HepG2 (cell line): ENCODE measurements around the gene ACSL6. TPM values are rescaled to one million over a fixed set of nuclear protein-coding genes. Genes with fewer than 3 reads are reported as not detected.

Experiments
- ATAC-seq: fragments of 200-7000 bp; cut with Tn5 transposase; 3 replicates; pipeline ENCODE4 v1.9.1; 2020; ENCODE audit warnings: mild to moderate bottlenecking, moderate library complexity
- BruUV-seq: library from RNA; stranded (reverse); fragments of 400-500 nt; replicated peaks from 2 replicates; lab custom pipeline; 2021; lab: Mats Ljungman, UMichigan
- CTCF ChIA-PET: fragments of 300-600 bp; formaldehyde crosslinking; extraction: SDS; loops from one replicate; lab custom pipeline; 2021; ENCODE audit warnings: low total read pairs, inconsistent platforms, low intra/inter-chr PET ratio; lab: Yijun Ruan, JAX
- POLR2A ChIA-PET: fragments of 350-600 bp; sonication (Branson Sonifier 250); formaldehyde crosslinking; loops from one replicate; lab custom pipeline; 2020; ENCODE audit warnings: antibody characterized with exemption, inconsistent platforms; lab: Yijun Ruan, JAX
- DNase-seq: peaks from one replicate; pipeline ENCODE4 v3.0.0-alpha.2; 2015; ENCODE audit warnings: low spot score
- FAIRE-seq: peaks from 3 replicates; lab custom pipeline; 2011; peaks lifted over from hg19 to GRCh38; lab: Jason Lieb, UNC
- H2AFZ ChIP-seq: one replicate; pipeline ENCODE4 v1.6.1; 2011; ENCODE audit warnings: low read length, inconsistent platforms
- H3K27ac ChIP-seq: fragments of 300-600 bp; 3 replicates; pipeline ENCODE4 v1.8.0; 2011; ENCODE audit warnings: mixed run types, mild to moderate bottlenecking, mixed read lengths, low read length, inconsistent platforms; ENCODE audit not compliant: insufficient read depth; ENCODE audit errors: extremely low read length
- H3K27me3 ChIP-seq, 2 experiments: fragments of 200-600 bp in 1 of 2; 2 replicates in 1 of 2; 3 replicates in 1 of 2; pipeline versions ENCODE4 v1.6.0 to v1.8.0; 2011; ENCODE audit warnings: low read length in 2 of 2, mild to moderate bottlenecking in 2 of 2, moderate library complexity in 2 of 2, inconsistent platforms in 1 of 2; ENCODE audit not compliant: insufficient read depth in 2 of 2, control insufficient read depth in 1 of 2
- H3K36me3 ChIP-seq, 2 experiments: fragments of 200-600 bp in 1 of 2; replicated peaks in 1 of 2; 2 replicates in 1 of 2; 3 replicates in 1 of 2; pipeline versions ENCODE4 v1.5.1 to v1.8.0; 2011; ENCODE audit warnings: low read length in 2 of 2, inconsistent platforms in 1 of 2; ENCODE audit not compliant: insufficient read depth in 2 of 2, control insufficient read depth in 1 of 2
- H3K4me1 ChIP-seq: 2 replicates; pipeline ENCODE4 v1.5.1; 2012; ENCODE audit warnings: low read length, inconsistent platforms; ENCODE audit not compliant: insufficient read depth
- H3K4me2 ChIP-seq: 2 replicates; pipeline ENCODE4 v1.6.0; 2011; ENCODE audit warnings: low read depth, low read length, inconsistent platforms
- H3K4me3 ChIP-seq, 3 experiments: fragments of 200-600 bp in 1 of 3; sonication (generic), shearing (Covaris generic) in 1 of 3; replicated peaks in 1 of 3; 2 replicates each; pipeline ENCODE4 v1.5.1; 2011 to 2016; ENCODE audit warnings: low read length in 3 of 3, inconsistent platforms in 2 of 3, low read depth in 2 of 3, mild to moderate bottlenecking in 2 of 3, control low read depth in 1 of 3, mixed read lengths in 1 of 3; ENCODE audit not compliant: insufficient read depth in 1 of 3
- H3K79me2 ChIP-seq: one replicate; pipeline ENCODE4 v1.6.1; 2011; ENCODE audit warnings: low read length, inconsistent platforms; ENCODE audit not compliant: insufficient read depth
- H3K9ac ChIP-seq: 2 replicates; pipeline ENCODE4 v1.6.0; 2011; ENCODE audit warnings: mild to moderate bottlenecking, low read depth, low read length, inconsistent platforms; ENCODE audit not compliant: insufficient read depth
- H3K9me3 ChIP-seq: 2 replicates; pipeline ENCODE4 v1.5.1; 2012; ENCODE audit warnings: mild to moderate bottlenecking, low read length
- H4K20me1 ChIP-seq: 2 replicates; pipeline ENCODE4 v1.6.0; 2011; ENCODE audit warnings: inconsistent platforms, mild to moderate bottlenecking, low read length, moderate library complexity; ENCODE audit not compliant: insufficient read depth
- ADNP ChIP-seq: sonication (generic); formaldehyde crosslinking; IDR thresholded peaks from 2 replicates; pipeline ENCODE4 v1.4.0; 2020; ENCODE audit warnings: missing genetic modification reagents
- CCDC6 ChIP-seq: sonication (generic); formaldehyde crosslinking; IDR thresholded peaks from 2 replicates; pipeline ENCODE4 v1.8.1; 2022; ENCODE audit warnings: mild to moderate bottlenecking, missing genetic modification reagents, moderate library complexity
- FOSL2 ChIP-seq: sonication (generic); formaldehyde crosslinking; IDR thresholded peaks from 2 replicates; pipeline ENCODE4 v1.4.0; 2020; ENCODE audit warnings: missing genetic modification reagents
- KDM1A ChIP-seq: IDR thresholded peaks from 2 replicates; pipeline ENCODE4 v1.6.1; 2016; ENCODE audit warnings: missing compliant biosample characterization
- MLX ChIP-seq: IDR thresholded peaks from 2 replicates; pipeline ENCODE4 v1.6.1; 2016
- POGZ ChIP-seq: sonication (generic); formaldehyde crosslinking; IDR thresholded peaks from 2 replicates; pipeline ENCODE4 v1.4.0; 2020; ENCODE audit warnings: mild to moderate bottlenecking, missing genetic modification reagents
- POLR2AphosphoS5 ChIP-seq: IDR thresholded peaks from 2 replicates; pipeline ENCODE4 v1.6.1; 2012; ENCODE audit warnings: low read depth, low read length
- RCOR2 ChIP-seq: IDR thresholded peaks from 2 replicates; pipeline ENCODE4 v1.6.1; 2016; ENCODE audit warnings: missing biosample characterization, missing genetic modification reagents
- ZFP91 ChIP-seq: sonication (generic); formaldehyde crosslinking; IDR thresholded peaks from 2 replicates; pipeline ENCODE4 v1.9.0; 2022; ENCODE audit warnings: missing genetic modification reagents, mild to moderate bottlenecking, borderline replicate concordance
- ZMYM3 ChIP-seq: sonication (generic); formaldehyde crosslinking; IDR thresholded peaks from 2 replicates; pipeline ENCODE4 v1.5.1; 2020; ENCODE audit warnings: mild to moderate bottlenecking, missing genetic modification reagents
- ZNF570 ChIP-seq: sonication (generic); formaldehyde crosslinking; IDR thresholded peaks from 2 replicates; pipeline ENCODE4 v1.4.0; 2020; ENCODE audit warnings: mild to moderate bottlenecking, missing genetic modification reagents, borderline replicate concordance
- ZNF605 ChIP-seq: sonication (generic); formaldehyde crosslinking; IDR thresholded peaks from 2 replicates; pipeline ENCODE4 v1.8.0; 2022; ENCODE audit warnings: mild to moderate bottlenecking, missing genetic modification reagents
- ZNF768 ChIP-seq: sonication (generic); formaldehyde crosslinking; IDR thresholded peaks from 2 replicates; pipeline ENCODE4 v1.4.0; 2020; ENCODE audit warnings: missing genetic modification reagents
- ZNF777 ChIP-seq: sonication (generic); formaldehyde crosslinking; IDR thresholded peaks from 2 replicates; pipeline ENCODE4 v1.4.0; 2020; ENCODE audit warnings: missing genetic modification reagents
- WGBS: methylation state at CpG from one replicate; pipeline ENCODE4 v1.1.6; 2017; ENCODE audit warnings: low lambda C conversion rate; 5-methylcytosine and 5-hydroxymethylcytosine counted together
- in situ Hi-C: cut with HindIII; loops from 2 replicates; pipeline ENCODE4 v1.10.0; 2017; ENCODE audit warnings: low pct_unique_long_range_greater_than_20kb; ENCODE audit not compliant: extremely low pct_ligation_motif_present
- intact Hi-C: fragments of 100-400 bp; cut with micrococcal nuclease; formaldehyde crosslinking; loops from one replicate; pipeline ENCODE4 v1.10.0; 2022; ENCODE audit not compliant: unreplicated experiment
- polyA plus RNA-seq, 8 experiments: library from polyadenylated mRNA; depleted of rRNA in 3 of 8; stranded (reverse) in 7 of 8; unstranded in 1 of 8; fragments of >200 nt; fragmentation: Illumina TruSeq in 4 of 8; extraction: Trizol in 4 of 8; gene quantifications; 2 replicates each; pipeline versions ENCODE4 v1.2.1 to v1.2.3, GENCODE V29; 2011 to 2016; ENCODE audit warnings: low read depth in 4 of 8, missing spikeins in 1 of 8, mixed read lengths in 1 of 8; ENCODE audit not compliant: insufficient read depth in 1 of 8
- total RNA-seq, 5 experiments: library from RNA; depleted of rRNA; stranded (reverse); fragments of >200 nt; fragmentation: Illumina TruSeq; extraction: Trizol; gene quantifications; 2 replicates each; pipeline ENCODE4 v1.2.3, GENCODE V29; 2016; ENCODE audit warnings: low read depth in 1 of 5
- TF ChIP-seq, protein P1 (sequence below): IDR thresholded peaks from 2 replicates; pipeline ENCODE4 v1.6.1; 2016; ENCODE audit warnings: low read depth, missing genetic modification reagents, missing compliant biosample characterization

ACSL6 gene
- total and polyA plus RNA-seq, 2 of the 13 experiments (the other 11 are each of a cell fraction or from before 2014, with no cell fraction given), result 3.7 to 3.8 TPM

- TF ChIP-seq, protein P1, sequence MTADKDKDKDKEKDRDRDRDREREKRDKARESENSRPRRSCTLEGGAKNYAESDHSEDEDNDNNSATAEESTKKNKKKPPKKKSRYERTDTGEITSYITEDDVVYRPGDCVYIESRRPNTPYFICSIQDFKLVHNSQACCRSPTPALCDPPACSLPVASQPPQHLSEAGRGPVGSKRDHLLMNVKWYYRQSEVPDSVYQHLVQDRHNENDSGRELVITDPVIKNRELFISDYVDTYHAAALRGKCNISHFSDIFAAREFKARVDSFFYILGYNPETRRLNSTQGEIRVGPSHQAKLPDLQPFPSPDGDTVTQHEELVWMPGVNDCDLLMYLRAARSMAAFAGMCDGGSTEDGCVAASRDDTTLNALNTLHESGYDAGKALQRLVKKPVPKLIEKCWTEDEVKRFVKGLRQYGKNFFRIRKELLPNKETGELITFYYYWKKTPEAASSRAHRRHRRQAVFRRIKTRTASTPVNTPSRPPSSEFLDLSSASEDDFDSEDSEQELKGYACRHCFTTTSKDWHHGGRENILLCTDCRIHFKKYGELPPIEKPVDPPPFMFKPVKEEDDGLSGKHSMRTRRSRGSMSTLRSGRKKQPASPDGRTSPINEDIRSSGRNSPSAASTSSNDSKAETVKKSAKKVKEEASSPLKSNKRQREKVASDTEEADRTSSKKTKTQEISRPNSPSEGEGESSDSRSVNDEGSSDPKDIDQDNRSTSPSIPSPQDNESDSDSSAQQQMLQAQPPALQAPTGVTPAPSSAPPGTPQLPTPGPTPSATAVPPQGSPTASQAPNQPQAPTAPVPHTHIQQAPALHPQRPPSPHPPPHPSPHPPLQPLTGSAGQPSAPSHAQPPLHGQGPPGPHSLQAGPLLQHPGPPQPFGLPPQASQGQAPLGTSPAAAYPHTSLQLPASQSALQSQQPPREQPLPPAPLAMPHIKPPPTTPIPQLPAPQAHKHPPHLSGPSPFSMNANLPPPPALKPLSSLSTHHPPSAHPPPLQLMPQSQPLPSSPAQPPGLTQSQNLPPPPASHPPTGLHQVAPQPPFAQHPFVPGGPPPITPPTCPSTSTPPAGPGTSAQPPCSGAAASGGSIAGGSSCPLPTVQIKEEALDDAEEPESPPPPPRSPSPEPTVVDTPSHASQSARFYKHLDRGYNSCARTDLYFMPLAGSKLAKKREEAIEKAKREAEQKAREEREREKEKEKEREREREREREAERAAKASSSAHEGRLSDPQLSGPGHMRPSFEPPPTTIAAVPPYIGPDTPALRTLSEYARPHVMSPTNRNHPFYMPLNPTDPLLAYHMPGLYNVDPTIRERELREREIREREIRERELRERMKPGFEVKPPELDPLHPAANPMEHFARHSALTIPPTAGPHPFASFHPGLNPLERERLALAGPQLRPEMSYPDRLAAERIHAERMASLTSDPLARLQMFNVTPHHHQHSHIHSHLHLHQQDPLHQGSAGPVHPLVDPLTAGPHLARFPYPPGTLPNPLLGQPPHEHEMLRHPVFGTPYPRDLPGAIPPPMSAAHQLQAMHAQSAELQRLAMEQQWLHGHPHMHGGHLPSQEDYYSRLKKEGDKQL (CRISPR knock-in tag), result no peak
- no peak for TF ChIP-seq POLR2AphosphoS5
- TF ChIP-seq, all 625 proteins: peak for 19
Observed at GRCh38 chr5:131999441-132000240, 11.8 kb downstream of the ACSL6 start (continued).

DNA sequence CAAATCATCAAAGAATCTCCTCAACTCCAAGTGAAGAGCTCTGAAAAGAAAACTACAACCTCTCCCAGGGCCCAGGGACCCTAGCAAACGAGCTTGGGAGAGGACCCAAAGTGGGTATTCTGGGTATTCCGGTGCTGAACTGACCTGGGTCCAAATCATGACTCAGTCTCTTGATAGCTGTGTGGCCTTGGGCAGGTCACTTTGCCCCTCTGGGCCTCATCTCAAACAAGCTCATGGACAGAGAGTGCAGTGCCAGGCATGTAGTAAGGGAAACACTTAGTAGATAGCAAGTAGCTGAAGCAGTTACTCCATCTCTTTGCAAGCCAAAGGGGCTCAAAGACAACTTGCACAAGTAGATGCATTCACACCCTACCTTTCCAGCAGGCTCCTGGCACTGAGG is 12.4 kb downstream of the ACSL6 start:
- Histone ChIP-seq H3K4me3 (peak overlapping the region in 1 of 3 experiments; percentile 20; a peak in 1 of 6 replicates), H3K9me3 (no peaks in the 10 kb centered on the region), H3K4me2 (peak overlapping the region; percentile 57), H3K27ac (peak overlapping the region; percentile 97), H3K27me3 (no peaks in the 10 kb centered on the region), H3K36me3 (no peaks in the 10 kb centered on the region), H4K20me1 (no peaks in the 10 kb centered on the region), H3K4me1 (peaks cover 100% of the 10 kb centered on the region), H3K79me2 (no peaks in the 10 kb centered on the region), H3K9ac (peak overlapping the region; percentile 75), H2AFZ (no peak overlapping the region)
- POLR2A ChIA-PET, result interaction anchor here (0.8 to 4.4 kb wide), 3 partner anchors 9 to 202 kb away, joined by 3 to 55 read pairs (median 4); partner anchors contain the start of gene FNIP1
- in situ Hi-C loops, result no loop called here
- DNase-seq, result no peak
- TSS peak; percentile 52 for BruUV-seq
- intact Hi-C loops, result no loop called here
- CTCF ChIA-PET, result no interaction called here
- WGBS, result 14% methylated on average over 1 of the region's 2 CpGs
- FAIRE-seq, result no peak
- no peak for ATAC-seq
- TF ChIP-seq ZMYM3 (CRISPR knock-in tag) (peak; percentile 80), ZFP91 (peak; percentile 31; the same call in 1 of the 2 replicates), CCDC6 (CRISPR knock-in tag) (0 out of 2 replicates have a peak, but pooled peaks have one; percentile 25), ADNP (CRISPR knock-in tag) (peak; percentile 53; the same call in 1 of the 2 replicates), FOSL2 (peak; percentile 59), KDM1A (CRISPR knock-in tag) (peak; percentile 34; the same call in 1 of the 2 replicates), RCOR2 (peak; percentile 53; the same call in 1 of the 2 replicates), ZNF570 (CRISPR knock-in tag) (no peak), POGZ (CRISPR knock-in tag) (0 out of 2 replicates have a peak, but pooled peaks have one; percentile 25), ZNF777 (no peak), ZNF605 (CRISPR knock-in tag) (peak; percentile 47; the same call in 1 of the 2 replicates), MLX (CRISPR knock-in tag) (no peak), ZNF768 (CRISPR knock-in tag) (peak; percentile 96)
